ENCODE results near the gene TMEM54.

Gene TMEM54

GRCh38 chr1:32874860-32875752 is 26.1 kb downstream of the TMEM54 start:
- TF ChIP-seq POLR2A (IDR thresholded peaks at IDR 0.05; ENCODE audit: low read length) (no peak), GATA1 (IDR thresholded peaks at IDR 0.05; ENCODE audit: low read depth, low read length) (no peak)
- no peak for DNase-seq

GRCh38 chr1:32873484-32873883 is 27.7 kb downstream of the TMEM54 start:
- no peak for DNase-seq
- TF ChIP-seq POLR2A (IDR thresholded peaks at IDR 0.05; ENCODE audit: low read length) (no peak), GATA1 (IDR thresholded peaks at IDR 0.05; ENCODE audit: low read depth, low read length) (no peak)

GRCh38 chr1:32872192-32872460 is 29.1 kb downstream of the TMEM54 start:
- no peak for DNase-seq
- no peak for TF ChIP-seq POLR2A (IDR thresholded peaks at IDR 0.05; ENCODE audit: low read length)
- TF ChIP-seq GATA1 (IDR thresholded peaks at IDR 0.05; ENCODE audit: low read depth, low read length) = no peak

- TF ChIP-seq POLR2A (IDR thresholded peaks at IDR 0.05; ENCODE audit: low read length) = no peak
- no peak for TF ChIP-seq GATA1 (IDR thresholded peaks at IDR 0.05; ENCODE audit: low read depth, low read length)
- DNase-seq = peak; percentile 7 to 20
These were observed 29.6 kb downstream of the TMEM54 start for GRCh38 chr1:32871364-32872191.

- peak; percentile 30 to 33 for DNase-seq
These were observed 30.4 kb downstream of the TMEM54 start, which contains the start of gene FNDC5 for GRCh38 chr1:32870615-32871363. FNDC5 (minus strand) TSS chr1:32870912.

GRCh38 chr1:32869923-32870614 is 31.1 kb downstream of the TMEM54 start:
- no peak for DNase-seq

More at GRCh38 chr1:32870615-32871363, 30.4 kb downstream of the TMEM54 start, which contains the start of gene FNDC5:
- TF ChIP-seq GATA1 (IDR thresholded peaks at IDR 0.05; ENCODE audit: low read depth, low read length) (no peak), POLR2A (IDR thresholded peaks at IDR 0.05; ENCODE audit: low read length) (no peak)

GRCh38 chr1:32868806-32869455 is 32.3 kb downstream of the TMEM54 start:
- no peak for TF ChIP-seq POLR2A (IDR thresholded peaks at IDR 0.05; ENCODE audit: low read length)
- TF ChIP-seq GATA1 (IDR thresholded peaks at IDR 0.05; ENCODE audit: low read depth, low read length) = no peak
- no peak for DNase-seq

More at GRCh38 chr1:32869923-32870614, 31.1 kb downstream of the TMEM54 start:
- TF ChIP-seq POLR2A (IDR thresholded peaks at IDR 0.05; ENCODE audit: low read length) (no peak), GATA1 (IDR thresholded peaks at IDR 0.05; ENCODE audit: low read depth, low read length) (no peak)

GRCh38 chr1:32868085-32868484 is 33.1 kb downstream of the TMEM54 start:
- DNase-seq = no peak
- TF ChIP-seq POLR2A (IDR thresholded peaks at IDR 0.05; ENCODE audit: low read length) (no peak), GATA1 (IDR thresholded peaks at IDR 0.05; ENCODE audit: low read depth, low read length) (no peak)

GRCh38 chr1:32867671-32868070 is 33.5 kb downstream of the TMEM54 start:
- TF ChIP-seq POLR2A (IDR thresholded peaks at IDR 0.05; ENCODE audit: low read length) (no peak), GATA1 (IDR thresholded peaks at IDR 0.05; ENCODE audit: low read depth, low read length) (no peak)
- DNase-seq = no peak

GRCh38 chr1:32867151-32867550 is 34.0 kb downstream of the TMEM54 start:
- TF ChIP-seq GATA1 (IDR thresholded peaks at IDR 0.05; ENCODE audit: low read depth, low read length) (no peak), POLR2A (IDR thresholded peaks at IDR 0.05; ENCODE audit: low read length) (no peak)
- no peak for DNase-seq

- TF ChIP-seq POLR2A (IDR thresholded peaks at IDR 0.05; ENCODE audit: low read length) = no peak
- TF ChIP-seq GATA1 (IDR thresholded peaks at IDR 0.05; ENCODE audit: low read depth, low read length) = no peak
- DNase-seq = no peak
These were observed 35.4 kb downstream of the TMEM54 start for GRCh38 chr1:32865639-32866405.

- TF ChIP-seq POLR2A (IDR thresholded peaks at IDR 0.05; ENCODE audit: low read length) = no peak
- TF ChIP-seq GATA1 (IDR thresholded peaks at IDR 0.05; ENCODE audit: low read depth, low read length) = no peak
- no peak for DNase-seq
These were observed 36.7 kb downstream of the TMEM54 start for GRCh38 chr1:32864375-32865019.

Measured in erythroblast (primary cell).